ENCODE data around the gene RNF26. TPM values are rescaled to one million over a fixed set of nuclear protein-coding genes. Genes with fewer than 3 reads are reported as not detected.

RNF26 gene
- total RNA-seq, 1 donor from 2014 or later, result 45.6 TPM

DNA sequence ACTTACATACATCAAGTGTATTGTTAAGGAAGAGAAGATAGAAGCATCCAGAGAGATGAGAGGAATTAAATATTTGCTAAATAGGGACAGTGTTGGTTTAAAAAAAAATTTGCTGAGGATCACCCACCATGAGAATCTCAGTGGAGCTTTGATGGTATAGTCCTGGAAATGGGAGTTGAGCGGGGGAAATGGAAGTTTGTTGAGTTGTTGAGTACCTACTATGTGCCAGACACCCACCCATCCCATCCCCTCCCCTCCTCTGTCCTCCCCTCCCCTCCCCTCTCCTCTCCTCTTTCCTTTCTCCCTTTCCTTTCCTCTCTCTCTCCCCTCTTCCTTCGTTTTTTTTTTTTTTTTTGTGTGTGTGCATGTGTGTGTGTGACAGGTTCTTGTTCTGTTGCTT lies 16.9 kb downstream of the RNF26 start:
- TF ChIP-seq, protein P1, sequence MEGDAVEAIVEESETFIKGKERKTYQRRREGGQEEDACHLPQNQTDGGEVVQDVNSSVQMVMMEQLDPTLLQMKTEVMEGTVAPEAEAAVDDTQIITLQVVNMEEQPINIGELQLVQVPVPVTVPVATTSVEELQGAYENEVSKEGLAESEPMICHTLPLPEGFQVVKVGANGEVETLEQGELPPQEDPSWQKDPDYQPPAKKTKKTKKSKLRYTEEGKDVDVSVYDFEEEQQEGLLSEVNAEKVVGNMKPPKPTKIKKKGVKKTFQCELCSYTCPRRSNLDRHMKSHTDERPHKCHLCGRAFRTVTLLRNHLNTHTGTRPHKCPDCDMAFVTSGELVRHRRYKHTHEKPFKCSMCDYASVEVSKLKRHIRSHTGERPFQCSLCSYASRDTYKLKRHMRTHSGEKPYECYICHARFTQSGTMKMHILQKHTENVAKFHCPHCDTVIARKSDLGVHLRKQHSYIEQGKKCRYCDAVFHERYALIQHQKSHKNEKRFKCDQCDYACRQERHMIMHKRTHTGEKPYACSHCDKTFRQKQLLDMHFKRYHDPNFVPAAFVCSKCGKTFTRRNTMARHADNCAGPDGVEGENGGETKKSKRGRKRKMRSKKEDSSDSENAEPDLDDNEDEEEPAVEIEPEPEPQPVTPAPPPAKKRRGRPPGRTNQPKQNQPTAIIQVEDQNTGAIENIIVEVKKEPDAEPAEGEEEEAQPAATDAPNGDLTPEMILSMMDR (conservative IDR thresholded peaks at IDR 0.05), result no peak
- Mint-ChIP-seq H3K4me1 (ENCODE audit: unreplicated experiment) (peaks cover 6% of the 10 kb centered on the region), H3K9me3 (no peaks in the 10 kb centered on the region), H3K36me3 (no peaks in the 10 kb centered on the region), H3K27me3 (peaks cover 26% of the 10 kb centered on the region), H3K27ac (no peak overlapping the region), H3K4me3 (no peak overlapping the region)
- no peak for DNase-seq (ENCODE audit: extremely low spot score, unreplicated experiment)

DNA sequence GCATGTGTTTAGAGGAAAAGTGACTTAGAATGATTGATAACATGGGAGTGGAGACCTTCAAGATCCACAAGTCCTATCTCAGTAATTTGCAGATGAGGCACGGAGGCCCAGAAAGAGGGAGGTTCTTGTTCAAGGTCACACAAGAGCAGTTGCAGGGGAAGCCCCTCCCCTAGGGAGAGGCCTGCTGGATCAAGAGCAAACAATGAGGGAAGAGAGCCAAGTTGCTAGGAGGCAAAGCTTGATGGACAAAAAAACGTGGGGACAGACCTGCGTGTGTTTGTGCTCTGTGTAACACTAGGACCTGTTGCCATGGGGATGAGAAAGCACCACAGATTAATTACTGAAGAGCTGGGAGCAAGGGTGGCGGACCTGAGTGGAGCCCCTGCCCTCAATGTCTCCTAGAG lies 18.5 kb downstream of the RNF26 start:
- H3K27me3 Mint-ChIP-seq, result peaks cover 15% of the 10 kb centered on the region
- TF ChIP-seq, protein P1 (conservative IDR thresholded peaks at IDR 0.05), result no peak

DNA sequence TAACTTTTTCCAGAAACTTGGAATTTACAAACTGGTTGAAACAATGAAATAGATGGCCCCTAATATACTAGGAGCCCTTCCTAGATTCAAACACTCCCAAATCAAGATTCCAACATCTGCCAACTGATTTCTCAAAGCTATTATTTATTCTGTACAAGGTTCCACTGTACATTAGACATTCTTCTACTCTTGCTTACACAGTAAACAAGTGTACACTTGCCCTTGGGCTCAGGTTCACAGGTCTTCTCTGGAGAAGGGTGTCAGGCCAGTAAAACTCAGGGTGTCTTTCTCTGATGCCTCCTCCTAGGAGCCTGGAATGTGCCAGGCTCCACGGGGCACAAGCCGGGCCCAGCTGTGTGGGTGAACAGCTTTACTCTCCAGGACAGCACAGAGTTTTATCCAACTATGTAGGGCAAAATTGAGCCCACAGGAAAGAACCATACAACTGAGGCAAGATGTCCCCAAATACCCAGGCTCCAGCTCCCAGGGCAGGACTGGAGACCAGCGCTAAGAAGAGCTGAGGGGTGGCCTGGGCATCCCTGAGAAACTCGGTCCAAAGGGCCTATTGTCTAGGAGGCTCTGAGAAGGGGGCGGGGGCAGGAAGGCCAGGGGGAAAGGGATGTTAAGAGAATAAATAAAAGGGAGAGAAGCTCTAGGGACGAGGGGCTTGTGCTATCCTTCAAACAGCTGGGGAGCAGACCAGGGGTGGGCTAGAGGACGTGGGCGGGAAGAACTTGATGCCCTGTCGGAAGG lies 20.9 kb downstream of the RNF26 start:
- Mint-ChIP-seq H3K36me3 (peaks cover 6% of the 10 kb centered on the region), H3K4me1 (ENCODE audit: unreplicated experiment) (peaks cover 6% of the 10 kb centered on the region), H3K9me3 (no peaks in the 10 kb centered on the region), H3K4me3 (peak overlapping the region; percentile 45), H3K27me3 (peaks cover 12% of the 10 kb centered on the region), H3K27ac (no peak overlapping the region)
- TF ChIP-seq, protein P1 (conservative IDR thresholded peaks at IDR 0.05), result no peak
- DNase-seq (ENCODE audit: extremely low spot score, unreplicated experiment), result no peak

More for the DNA sequence above, 18.5 kb downstream of the RNF26 start:
- Mint-ChIP-seq H3K27ac (peak overlapping the region; percentile 32), H3K4me3 (peak overlapping the region; percentile 37), H3K36me3 (peaks cover 6% of the 10 kb centered on the region), H3K9me3 (no peaks in the 10 kb centered on the region), H3K4me1 (ENCODE audit: unreplicated experiment) (peaks cover 6% of the 10 kb centered on the region)
- DNase-seq (ENCODE audit: extremely low spot score, unreplicated experiment), result no peak

DNA sequence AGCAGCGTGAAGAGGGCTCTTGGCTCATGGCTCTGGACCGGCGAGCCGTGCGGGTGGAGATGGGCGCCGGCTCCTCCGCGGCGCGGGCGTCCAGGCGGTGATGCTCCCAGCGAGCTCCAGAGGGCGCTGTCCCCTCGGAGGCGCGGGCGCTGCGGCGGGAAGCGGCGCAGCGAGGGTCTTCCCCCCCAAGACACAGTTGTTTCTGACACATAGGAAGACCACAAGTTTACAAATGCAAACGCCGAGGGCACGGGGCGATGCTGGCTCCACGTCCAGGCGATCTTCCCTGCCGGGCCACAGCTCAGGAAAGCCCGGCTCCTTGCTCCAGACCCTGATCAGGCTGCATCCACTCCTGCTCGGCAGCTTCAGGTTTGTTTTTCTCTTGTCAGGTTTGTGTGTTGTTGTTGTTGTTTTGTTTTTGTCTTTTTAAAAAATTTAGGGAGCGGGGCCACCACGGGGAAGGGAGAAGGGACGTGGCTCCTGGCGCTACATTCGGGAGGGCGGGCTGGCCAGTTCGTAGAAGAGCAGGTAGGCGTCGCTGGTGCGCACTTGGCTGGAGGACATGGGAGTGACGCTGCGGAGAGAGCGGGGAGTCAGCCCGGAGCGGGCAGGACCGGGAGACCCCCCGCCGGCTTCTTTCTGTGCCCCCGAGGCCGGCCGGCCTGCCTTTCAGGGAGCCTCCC lies 22.2 kb downstream of the RNF26 start:
- Mint-ChIP-seq H3K36me3 (peaks cover 6% of the 10 kb centered on the region), H3K27ac (peak overlapping the region; percentile 74), H3K4me1 (ENCODE audit: unreplicated experiment) (peaks cover 14% of the 10 kb centered on the region), H3K9me3 (no peaks in the 10 kb centered on the region), H3K4me3 (peak overlapping the region; percentile 93), H3K27me3 (peaks cover 8% of the 10 kb centered on the region)
- no peak for DNase-seq (ENCODE audit: extremely low spot score, unreplicated experiment)
- TF ChIP-seq, protein P1 (conservative IDR thresholded peaks at IDR 0.05), result peak; percentile 99

DNA sequence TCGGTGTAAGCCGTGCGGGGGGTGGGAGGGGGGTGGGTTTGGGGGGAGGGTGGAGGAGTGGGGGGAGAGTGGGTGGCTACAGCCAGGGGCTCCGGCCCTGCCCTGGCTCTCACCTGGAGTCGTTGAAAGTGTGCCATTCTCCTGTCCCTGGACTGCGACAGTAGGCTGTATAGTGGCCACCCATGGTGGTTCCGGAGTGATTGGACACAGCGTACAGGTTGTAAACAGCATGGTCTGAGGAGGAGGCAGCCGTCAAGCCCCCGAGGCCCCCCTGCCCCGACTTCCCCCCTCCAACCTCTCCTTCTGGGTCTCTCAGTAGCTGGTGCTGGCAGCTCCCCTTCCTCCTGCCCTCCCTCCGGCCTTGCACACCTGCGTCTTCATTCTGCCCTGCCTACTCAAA lies 22.7 kb downstream of the RNF26 start:
- Mint-ChIP-seq H3K27me3 (peaks cover 10% of the 10 kb centered on the region), H3K4me1 (ENCODE audit: unreplicated experiment) (peaks cover 19% of the 10 kb centered on the region), H3K27ac (peak overlapping the region; percentile 29), H3K4me3 (peak overlapping the region; percentile 82), H3K36me3 (peaks cover 6% of the 10 kb centered on the region), H3K9me3 (no peaks in the 10 kb centered on the region)
- DNase-seq (ENCODE audit: extremely low spot score, unreplicated experiment), result no peak
- TF ChIP-seq, protein P1 (conservative IDR thresholded peaks at IDR 0.05), result no peak
